IPS DF 6.9 (cell line): ENCODE measurements around the gene CPAMD8.
"Not testable (repeated sequence)": the region's sequence is repeated elsewhere in the genome, so short reads cannot be mapped to it uniquely, and the experiment has no call there.

Source experiments
- DNase-seq: peaks from one replicate; pipeline ENCODE4 v3.0.0-alpha.2; 2013; ENCODE audit warnings: low read depth, low spot score
- H3K27ac ChIP-seq: one replicate; pipeline ENCODE4 v1.5.1; 2013; ENCODE audit warnings: low read length, control low read depth
- H3K27me3 ChIP-seq: 2 replicates; pipeline ENCODE4 v1.6.1; 2013; ENCODE audit warnings: mild to moderate bottlenecking, low read length; ENCODE audit not compliant: control insufficient read depth, insufficient read depth
- H3K36me3 ChIP-seq: 2 replicates; pipeline ENCODE4 v1.6.1; 2013; ENCODE audit warnings: low read length; ENCODE audit not compliant: control insufficient read depth, insufficient read depth
- H3K4me1 ChIP-seq: 2 replicates; pipeline ENCODE4 v1.6.1; 2013; ENCODE audit warnings: low read length; ENCODE audit not compliant: control insufficient read depth, insufficient read depth
- H3K4me3 ChIP-seq: 2 replicates; pipeline ENCODE4 v1.5.1; 2013; ENCODE audit warnings: mild to moderate bottlenecking, low read length
- H3K9me3 ChIP-seq: 2 replicates; pipeline ENCODE4 v1.6.1; 2013; ENCODE audit warnings: low read length, inconsistent platforms; ENCODE audit not compliant: control insufficient read depth, insufficient read depth
- WGBS: extraction: QIAGEN DNeasy Blood & Tissue Kit; methylation state at CpG from one replicate; pipeline ENCODE4 v1.1.7; 2013; ENCODE audit warnings: mixed read lengths, missing lambda C conversion rate; ENCODE audit not compliant: insufficient read length, insufficient coverage; 5-methylcytosine and 5-hydroxymethylcytosine counted together

CPAMD8 gene

GRCh38 chr19:16952046-16952445, 74.6 kb downstream of the CPAMD8 start:
- Histone ChIP-seq H3K27ac (no peak overlapping the region), H3K36me3 (no peaks in the 10 kb centered on the region; the same call in 1 of the 2 replicates), H3K27me3 (no peaks in the 10 kb centered on the region), H3K9me3 (no peaks in the 10 kb centered on the region), H3K4me1 (peaks cover under 1% of the 10 kb centered on the region; the same call in 1 of the 2 replicates), H3K4me3 (no peak overlapping the region)
- no peak for DNase-seq
- no CpG with 5 or more reads among the region's 9 CpGs for WGBS

GRCh38 chr19:16951529-16951928, 75.1 kb downstream of the CPAMD8 start:
- H3K36me3 ChIP-seq = no peaks in the 10 kb centered on the region
- no peaks in the 10 kb centered on the region for H3K9me3 ChIP-seq
- no peak for DNase-seq
- H3K27ac ChIP-seq = no peak overlapping the region
- H3K4me1 ChIP-seq = no peaks in the 10 kb centered on the region
- no peak overlapping the region for H3K4me3 ChIP-seq
- H3K27me3 ChIP-seq = no peaks in the 10 kb centered on the region
- no CpG with 5 or more reads among the region's 6 CpGs for WGBS

- Histone ChIP-seq H3K36me3 (no peaks in the 10 kb centered on the region), H3K4me1 (no peaks in the 10 kb centered on the region), H3K9me3 (no peaks in the 10 kb centered on the region), H3K27ac (no peak overlapping the region), H3K4me3 (no peak overlapping the region), H3K27me3 (no peaks in the 10 kb centered on the region)
- no CpG with 5 or more reads among the region's 8 CpGs for WGBS
- DNase-seq = no peak
These were observed 77.0 kb downstream of the CPAMD8 start for GRCh38 chr19:16949496-16950023.

GRCh38 chr19:16946951-16947940, 79.4 kb downstream of the CPAMD8 start:
- Histone ChIP-seq H3K9me3 (no peaks in the 10 kb centered on the region), H3K4me1 (no peaks in the 10 kb centered on the region), H3K27ac (no peak overlapping the region), H3K36me3 (no peaks in the 10 kb centered on the region), H3K27me3 (no peaks in the 10 kb centered on the region), H3K4me3 (no peak overlapping the region)
- WGBS = no CpG with 5 or more reads among the region's 16 CpGs
- no peak for DNase-seq

GRCh38 chr19:16945762-16946465, 80.7 kb downstream of the CPAMD8 start:
- H3K36me3 ChIP-seq = no peaks in the 10 kb centered on the region
- no peak overlapping the region for H3K4me3 ChIP-seq
- H3K27ac ChIP-seq = no peak overlapping the region
- no peaks in the 10 kb centered on the region for H3K9me3 ChIP-seq
- DNase-seq = no peak
- no peaks in the 10 kb centered on the region for H3K4me1 ChIP-seq
- H3K27me3 ChIP-seq = no peaks in the 10 kb centered on the region
- no CpG with 5 or more reads among the region's 8 CpGs for WGBS

- H3K27me3 ChIP-seq = no peaks in the 10 kb centered on the region
- no peak overlapping the region for H3K27ac ChIP-seq
- WGBS = no CpG with 5 or more reads among the region's 11 CpGs
- no peaks in the 10 kb centered on the region for H3K4me1 ChIP-seq
- H3K4me3 ChIP-seq = no peak overlapping the region
- no peaks in the 10 kb centered on the region for H3K36me3 ChIP-seq
- DNase-seq = no peak
- no peaks in the 10 kb centered on the region for H3K9me3 ChIP-seq
These were observed 81.3 kb downstream of the CPAMD8 start for GRCh38 chr19:16945364-16945714.

- Histone ChIP-seq H3K4me3 (no peak overlapping the region), H3K4me1 (no peaks in the 10 kb centered on the region), H3K36me3 (no peaks in the 10 kb centered on the region), H3K9me3 (no peaks in the 10 kb centered on the region), H3K27me3 (no peaks in the 10 kb centered on the region), H3K27ac (no peak overlapping the region)
- no CpG with 5 or more reads among the region's 14 CpGs for WGBS
- no peak for DNase-seq
These were observed 81.8 kb downstream of the CPAMD8 start for GRCh38 chr19:16944626-16945363.

GRCh38 chr19:16943942-16944625, 82.5 kb downstream of the CPAMD8 start:
- Histone ChIP-seq H3K27me3 (no peaks in the 10 kb centered on the region), H3K36me3 (no peaks in the 10 kb centered on the region), H3K4me3 (no peak overlapping the region), H3K27ac (no peak overlapping the region), H3K9me3 (no peaks in the 10 kb centered on the region), H3K4me1 (no peaks in the 10 kb centered on the region)
- DNase-seq = no peak
- no CpG with 5 or more reads among the region's 13 CpGs for WGBS

- H3K9me3 ChIP-seq, H3K27ac ChIP-seq, DNase-seq, H3K36me3 ChIP-seq, H3K4me1 ChIP-seq, H3K4me3 ChIP-seq, H3K27me3 ChIP-seq: not testable (repeated sequence)
- no CpG with 5 or more reads among the region's 7 CpGs for WGBS
These were observed 83.5 kb downstream of the CPAMD8 start for GRCh38 chr19:16943090-16943489.
